Neuronal stem cell (in vitro differentiated cells): ENCODE measurements around the gene SNX3.

Experiments
- DNase-seq: peaks from one replicate; pipeline ENCODE4 v3.0.0-alpha.2; 2013; ENCODE audit warnings: low spot score
- H2AFZ ChIP-seq: one replicate; pipeline ENCODE4 v1.6.1; 2013; ENCODE audit warnings: mild to moderate bottlenecking, low read length, inconsistent platforms
- H2AK5ac ChIP-seq: 2 replicates; pipeline ENCODE4 v1.6.1; 2013; ENCODE audit warnings: low read depth, mild to moderate bottlenecking, inconsistent platforms, low read length, moderate library complexity, mixed read lengths
- H2BK120ac ChIP-seq: 2 replicates; pipeline ENCODE4 v1.6.1; 2013; ENCODE audit warnings: low read depth, mild to moderate bottlenecking, inconsistent platforms, low read length, moderate library complexity, mixed read lengths
- H2BK12ac ChIP-seq: one replicate; pipeline ENCODE4 v1.6.1; 2013; ENCODE audit warnings: low read length, inconsistent platforms
- H2BK15ac ChIP-seq: 2 replicates; pipeline ENCODE4 v1.6.1; 2013; ENCODE audit warnings: mild to moderate bottlenecking, low read length, inconsistent platforms, mixed read lengths
- H2BK5ac ChIP-seq: one replicate; pipeline ENCODE4 v1.6.1; 2013; ENCODE audit warnings: inconsistent platforms, mild to moderate bottlenecking, low read length, moderate library complexity
- H3K14ac ChIP-seq: one replicate; pipeline ENCODE4 v1.6.1; 2013; ENCODE audit warnings: low read length, inconsistent platforms
- H3K18ac ChIP-seq: 2 replicates; pipeline ENCODE4 v1.6.1; 2013; ENCODE audit warnings: low read length, inconsistent platforms
- H3K23ac ChIP-seq: 2 replicates; pipeline ENCODE4 v1.6.1; 2013; ENCODE audit warnings: low read depth, mild to moderate bottlenecking, mixed read lengths, low read length, inconsistent platforms; ENCODE audit not compliant: poor library complexity
- H3K27ac ChIP-seq: replicated peaks from 3 replicates; pipeline ENCODE4 v1.5.1; 2013; ENCODE audit warnings: low read length, inconsistent platforms
- H3K27me3 ChIP-seq, 3 experiments: 2 replicates each; pipeline ENCODE4 v1.6.1; 2013; ENCODE audit warnings: low read length in 3 of 3, mild to moderate bottlenecking in 2 of 3, inconsistent platforms in 1 of 3, low read depth in 1 of 3, mixed read lengths in 1 of 3, moderate library complexity in 1 of 3; ENCODE audit not compliant: control insufficient read depth in 3 of 3, insufficient read depth in 3 of 3
- H3K36me3 ChIP-seq, 2 donors: replicated peaks in 1 of 2; 2 replicates each; pipeline ENCODE4 v1.6.1; 2013; ENCODE audit warnings: low read length in 2 of 2; ENCODE audit not compliant: control insufficient read depth in 2 of 2, insufficient read depth in 2 of 2
- H3K4ac ChIP-seq: 2 replicates; pipeline ENCODE4 v1.6.1; 2013; ENCODE audit warnings: inconsistent platforms, mild to moderate bottlenecking, low read length, moderate library complexity
- H3K4me1 ChIP-seq, 2 donors: 1 replicate in 1 of 2; 2 replicates in 1 of 2; pipeline ENCODE4 v1.6.1; 2013; ENCODE audit warnings: low read length in 2 of 2, low read depth in 1 of 2; ENCODE audit not compliant: control insufficient read depth in 2 of 2, insufficient read depth in 1 of 2
- H3K4me2 ChIP-seq: one replicate; pipeline ENCODE4 v1.6.1; 2013; ENCODE audit warnings: mild to moderate bottlenecking, low read length, inconsistent platforms; ENCODE audit not compliant: insufficient read depth, poor library complexity, severe bottlenecking
- H3K4me3 ChIP-seq, 2 donors: 2 replicates each; pipeline ENCODE4 v1.5.1; 2013; ENCODE audit warnings: low read length in 2 of 2, mild to moderate bottlenecking in 2 of 2, inconsistent platforms in 1 of 2, moderate library complexity in 1 of 2
- H3K79me1 ChIP-seq: one replicate; pipeline ENCODE4 v1.6.1; 2013; ENCODE audit warnings: low read depth, mild to moderate bottlenecking, inconsistent platforms, low read length, moderate library complexity
- H3K9ac ChIP-seq: one replicate; pipeline ENCODE4 v1.6.1; 2013; ENCODE audit warnings: mild to moderate bottlenecking, low read depth, low read length, inconsistent platforms; ENCODE audit not compliant: poor library complexity
- H3K9me3 ChIP-seq, 2 donors: replicated peaks in 1 of 2; 2 replicates each; pipeline versions ENCODE3 to v1.6.1; 2013; ENCODE audit warnings: low read length in 2 of 2, mild to moderate bottlenecking in 2 of 2, inconsistent platforms in 1 of 2, low read depth in 1 of 2, mixed read lengths in 1 of 2, moderate library complexity in 1 of 2; ENCODE audit not compliant: control insufficient read depth in 2 of 2, insufficient read depth in 1 of 2
- H4K8ac ChIP-seq: one replicate; pipeline ENCODE4 v1.6.1; 2013; ENCODE audit warnings: low read depth, mild to moderate bottlenecking, inconsistent platforms, low read length, moderate library complexity
- H4K91ac ChIP-seq: one replicate; pipeline ENCODE4 v1.6.1; 2013; ENCODE audit warnings: low read length, low read depth, mild to moderate bottlenecking, inconsistent platforms; ENCODE audit not compliant: poor library complexity
- WGBS, 2 donors: extraction: QIAGEN DNeasy Blood & Tissue Kit; methylation state at CpG; one replicate each; pipeline ENCODE4 v1.1.7; 2013; ENCODE audit warnings: missing lambda C conversion rate in 2 of 2, mixed read lengths in 1 of 2; ENCODE audit not compliant: insufficient read length in 2 of 2, insufficient replicate concordance in 1 of 2; ENCODE audit errors: extremely low coverage in 2 of 2; 5-methylcytosine and 5-hydroxymethylcytosine counted together

Gene SNX3

GRCh38 chr6:108203189-108204112, 57.4 kb downstream of the SNX3 start:
- Histone ChIP-seq H3K4ac (no peak overlapping the region), H3K27me3 (no peaks in the 10 kb centered on the region), H3K79me1 (no peaks in the 10 kb centered on the region), H3K9ac (no peak overlapping the region), H3K36me3 (no peaks in the 10 kb centered on the region), H2BK15ac (no peak overlapping the region), H3K4me1 (peaks cover 4 to 5% of the 10 kb centered on the region in 2 donors), H2BK120ac (no peak overlapping the region), H3K4me3 (no peak overlapping the region), H3K18ac (peak overlapping the region; percentile 63), H2AK5ac (no peak overlapping the region), H2AFZ (peak overlapping the region; percentile 54), H4K8ac (no peak overlapping the region), H3K23ac (no peak overlapping the region), H3K27ac (peak overlapping the region; percentile 82), H4K91ac (no peak overlapping the region), H3K4me2 (no peak overlapping the region), H3K9me3 (no peaks in the 10 kb centered on the region), H3K14ac (no peak overlapping the region), H2BK12ac (no peak overlapping the region), H2BK5ac (no peak overlapping the region)
- DNase-seq = peak; percentile 62
- WGBS, 2 donors = no CpG with 5 or more reads among the region's 14 CpGs

- no peak overlapping the region for H3K27ac ChIP-seq
- no peak overlapping the region for H2BK120ac ChIP-seq
- DNase-seq = no peak
- no peak overlapping the region for H3K9ac ChIP-seq
- H3K4me2 ChIP-seq = no peak overlapping the region
- H3K14ac ChIP-seq = no peak overlapping the region
- no peak overlapping the region for H3K4ac ChIP-seq
- peaks cover 4 to 5% of the 10 kb centered on the region in 2 donors for H3K4me1 ChIP-seq
- H4K8ac ChIP-seq = no peak overlapping the region
- no peaks in the 10 kb centered on the region for H3K27me3 ChIP-seq
- no peaks in the 10 kb centered on the region for H3K79me1 ChIP-seq
- no peak overlapping the region for H2BK5ac ChIP-seq
- H2AK5ac ChIP-seq = no peak overlapping the region
- no peak overlapping the region for H4K91ac ChIP-seq
- no peaks in the 10 kb centered on the region for H3K36me3 ChIP-seq
- H3K18ac ChIP-seq = no peak overlapping the region
- peak overlapping the region; percentile 95 for H2BK15ac ChIP-seq
- no CpG with 5 or more reads among the region's 7 CpGs for WGBS, 2 donors
- no peak overlapping the region for H3K23ac ChIP-seq
- no peaks in the 10 kb centered on the region for H3K9me3 ChIP-seq
- H3K4me3 ChIP-seq = no peak overlapping the region
- no peak overlapping the region for H2AFZ ChIP-seq
- no peak overlapping the region for H2BK12ac ChIP-seq
These were observed 60.2 kb downstream of the SNX3 start for GRCh38 chr6:108200631-108201030.

GRCh38 chr6:108200186-108200585, 60.7 kb downstream of the SNX3 start:
- Histone ChIP-seq H2BK15ac (no peak overlapping the region), H3K27me3 (no peaks in the 10 kb centered on the region), H4K91ac (no peak overlapping the region), H3K4me1 (peaks cover 4 to 5% of the 10 kb centered on the region in 2 donors), H3K9me3 (no peaks in the 10 kb centered on the region), H2BK5ac (no peak overlapping the region), H3K18ac (no peak overlapping the region), H2AK5ac (no peak overlapping the region), H3K36me3 (no peaks in the 10 kb centered on the region), H3K4me3 (no peak overlapping the region), H2AFZ (no peak overlapping the region), H3K79me1 (no peaks in the 10 kb centered on the region), H3K9ac (no peak overlapping the region), H2BK12ac (no peak overlapping the region), H3K14ac (no peak overlapping the region), H3K4ac (no peak overlapping the region), H3K4me2 (no peak overlapping the region), H4K8ac (no peak overlapping the region), H3K27ac (no peak overlapping the region), H2BK120ac (no peak overlapping the region), H3K23ac (no peak overlapping the region)
- DNase-seq = no peak
- WGBS, 2 donors = no CpG with 5 or more reads among the region's 8 CpGs

- Histone ChIP-seq H3K79me1 (no peaks in the 10 kb centered on the region), H3K4ac (peak overlapping the region; percentile 78), H3K36me3 (no peaks in the 10 kb centered on the region), H2AFZ (no peak overlapping the region), H2BK120ac (peak overlapping the region; percentile 27), H4K91ac (no peak overlapping the region), H3K23ac (peak overlapping the region; percentile 52), H3K18ac (peak overlapping the region; percentile 4), H3K14ac (peak overlapping the region; percentile 72), H2AK5ac (peak overlapping the region; percentile 35), H3K4me2 (no peak overlapping the region), H3K9me3 (no peaks in the 10 kb centered on the region), H3K4me1 (peaks cover 4 to 7% of the 10 kb centered on the region in 2 donors), H2BK5ac (peak overlapping the region; percentile 72), H3K27ac (no peak overlapping the region), H4K8ac (no peak overlapping the region), H2BK12ac (peak overlapping the region; percentile 44), H3K27me3 (no peaks in the 10 kb centered on the region), H3K4me3 (no peak overlapping the region), H3K9ac (no peak overlapping the region), H2BK15ac (peak overlapping the region; percentile 56)
- WGBS, 2 donors = no CpG with 5 or more reads among the region's 19 CpGs
- no peak for DNase-seq
These were observed 61.9 kb downstream of the SNX3 start for GRCh38 chr6:108198761-108199498.
